Astrocyte (in vitro differentiated cells and primary cell): Measurements from ENCODE around the gene ALDH3B2.

Experiments used
- CTCF ChIP-seq: IDR thresholded peaks from 2 replicates; pipeline ENCODE4 v1.5.1; 2011; ENCODE audit warnings: low read depth, mild to moderate bottlenecking, inconsistent platforms, low read length, moderate library complexity; ENCODE audit not compliant: insufficient read depth
- EZH2 ChIP-seq: IDR thresholded peaks from 2 replicates; pipeline ENCODE4 v1.6.1; 2012; ENCODE audit warnings: mild to moderate bottlenecking, low read length, inconsistent platforms; ENCODE audit not compliant: insufficient read depth

GRCh38 chr11:67640758-67641337 lies 33.6 kb downstream of the ALDH3B2 start:
- TF ChIP-seq CTCF (no peak), EZH2 (no peak)
